NT2/D1 (cell line): ENCODE results near the gene BTBD6.

Experiments
- SUZ12 ChIP-seq: IDR thresholded peaks from 2 replicates; pipeline ENCODE4 v1.6.1; 2011; ENCODE audit not compliant: insufficient read length, insufficient read depth; ENCODE audit errors: extremely low read depth
- ZNF274 ChIP-seq: IDR thresholded peaks from 2 replicates; pipeline ENCODE4 v1.6.1; 2011; ENCODE audit warnings: mild to moderate bottlenecking, low read depth, low read length

- no peak for TF ChIP-seq SUZ12
- no peak for TF ChIP-seq ZNF274
Measured at GRCh38 chr14:105252552-105253328, 4.4 kb downstream of the BTBD6 start.
